Cardiac septum (tissue), 1 donor: ENCODE measurements around the gene DDT. TPM values are rescaled to one million over a fixed set of nuclear protein-coding genes. Genes with fewer than 3 reads are reported as not detected.
"Not testable (repeated sequence)": the region's sequence is repeated elsewhere in the genome, so short reads cannot be mapped to it uniquely, and the experiment has no call there.

Experiments used
- DNase-seq: peaks from one replicate; pipeline ENCODE4 v3.0.0-alpha.2; 2020; ENCODE audit warnings: low spot score
- intact Hi-C: fragments of 100-400 bp; cut with DNase I; formaldehyde crosslinking; loops from one replicate; pipeline ENCODE4 v1.14.0; 2022
- total RNA-seq: library from RNA; stranded (reverse); fragmentation: NEBNext Ultra II Directional; extraction: Animal tissue kit (Norgen Biotek cat#: 25700); gene quantifications from one replicate; pipeline ENCODE4 v1.2.1, GENCODE V29; 2021
- donor health status: DM: no; HTN: no; CAD: no.

Gene DDT
- total RNA-seq, 1 donor from 2014 or later, result 128 TPM

- DNase-seq, result peak; percentile 81
- intact Hi-C loops, result not testable (repeated sequence)
These were observed 17.8 kb downstream of the DDT start for GRCh38 chr22:23956301-23956900.

DNA sequence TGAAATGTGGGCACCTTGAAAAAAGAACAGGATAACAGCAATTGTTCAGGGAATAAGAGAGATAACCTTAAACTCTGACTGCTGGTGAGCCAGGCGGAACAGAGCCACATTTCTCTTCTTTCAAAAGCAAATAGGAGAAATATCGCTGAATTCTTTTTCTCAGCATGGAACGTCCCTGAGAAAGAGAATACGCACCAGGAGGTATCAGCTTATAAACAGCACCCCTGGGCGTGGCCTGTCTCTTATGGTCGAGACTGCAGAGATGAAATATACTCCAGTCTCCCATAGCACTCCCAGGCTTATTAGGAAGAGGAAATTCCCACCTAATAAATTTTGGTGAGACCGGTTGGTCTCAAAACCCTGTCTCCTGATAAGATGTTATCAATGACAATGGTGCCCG lies 18.4 kb downstream of the DDT start:
- intact Hi-C loops, DNase-seq: not testable (repeated sequence)

DNA sequence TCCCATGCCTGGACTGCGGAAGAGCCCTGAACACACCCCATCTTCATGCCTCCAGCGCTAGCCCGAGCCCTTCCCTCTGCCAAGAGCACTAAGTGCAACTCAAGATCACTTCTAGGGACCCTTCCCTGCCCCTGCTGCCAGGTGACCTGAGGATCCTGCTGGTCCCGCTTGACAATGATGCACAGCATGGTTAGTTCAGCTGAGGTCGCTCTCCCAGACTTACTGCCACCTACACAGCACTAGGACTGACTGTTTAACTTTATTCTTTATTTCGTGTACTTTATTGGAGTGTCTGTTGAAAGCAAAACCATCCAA lies 19.3 kb downstream of the DDT start:
- intact Hi-C loops, DNase-seq: not testable (repeated sequence)

GRCh38 chr22:23954193-23954990 lies 19.8 kb downstream of the DDT start:
- DNase-seq, result not testable (repeated sequence)

GRCh38 chr22:23953485-23953884 lies 20.8 kb downstream of the DDT start:
- intact Hi-C loops, DNase-seq: not testable (repeated sequence)

More at GRCh38 chr22:23954193-23954990, 19.8 kb downstream of the DDT start:
- intact Hi-C loops, result not testable (repeated sequence)

GRCh38 chr22:23952794-23953405 lies 21.3 kb downstream of the DDT start:
- DNase-seq, intact Hi-C loops: not testable (repeated sequence)

- intact Hi-C loops, DNase-seq: not testable (repeated sequence)
These were observed 22.9 kb downstream of the DDT start for GRCh38 chr22:23951383-23951782.

DNA sequence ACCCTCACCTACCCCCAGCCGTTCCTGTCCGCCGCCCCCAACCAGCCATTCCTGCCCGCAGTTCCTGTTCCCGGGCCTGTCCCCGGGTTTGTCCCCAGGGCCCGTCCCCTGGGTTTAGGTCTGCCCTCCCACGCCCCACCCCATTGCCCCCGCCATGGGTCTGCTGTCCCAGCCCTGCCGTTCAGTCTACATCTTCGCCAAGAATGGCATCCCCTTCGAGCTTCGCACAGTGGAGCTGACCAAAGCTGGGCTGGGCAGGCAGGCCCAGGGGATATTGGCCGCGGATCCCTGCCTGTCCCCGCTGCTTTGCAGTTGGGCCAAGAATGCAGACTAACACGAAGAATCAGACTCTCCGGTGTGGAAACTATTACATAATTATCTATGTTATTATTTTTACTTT lies 24.5 kb downstream of the DDT start:
- DNase-seq, intact Hi-C loops: not testable (repeated sequence)

DNA sequence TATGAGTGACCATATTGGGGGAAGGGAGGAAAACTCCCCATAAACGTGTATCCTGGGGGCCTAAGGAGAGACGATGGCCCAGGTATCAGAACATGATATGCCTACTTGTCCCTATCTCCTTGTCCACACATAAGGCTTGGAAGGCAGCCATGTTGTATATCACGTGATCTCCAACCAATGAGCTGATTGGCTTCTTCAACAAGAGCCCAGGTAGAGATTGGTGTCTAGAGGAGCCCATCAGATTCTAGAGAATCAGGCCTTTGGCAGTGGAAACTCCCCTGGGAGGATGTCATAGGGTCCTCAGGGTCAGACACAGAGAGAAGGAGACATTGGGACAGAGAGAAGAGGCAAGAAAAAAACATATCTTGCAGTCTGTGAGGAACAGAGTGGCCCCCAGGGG lies 26.9 kb downstream of the DDT start:
- DNase-seq, intact Hi-C loops: not testable (repeated sequence)

DNA sequence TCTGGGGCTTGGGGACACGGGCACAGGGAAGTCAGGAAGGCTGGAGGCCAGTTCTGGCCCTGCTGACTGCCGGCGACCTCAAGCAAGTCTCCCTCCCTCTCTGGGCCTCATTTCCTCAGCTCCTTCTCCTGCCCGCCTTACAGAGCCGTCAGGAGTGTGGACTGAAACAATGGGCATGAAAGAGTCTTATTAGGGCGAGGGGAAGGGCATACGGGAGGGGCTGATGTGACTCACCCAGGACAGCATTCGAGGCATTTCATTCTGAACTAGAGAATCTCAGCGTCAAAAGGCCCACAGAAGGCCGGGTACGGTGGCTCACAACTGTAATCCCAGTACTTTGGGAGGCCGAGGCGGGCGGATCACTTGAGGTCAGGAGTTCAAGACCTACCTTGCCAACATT lies 34.1 kb downstream of the DDT start:
- intact Hi-C loops, DNase-seq: not testable (repeated sequence)

GRCh38 chr22:23939017-23939357 lies 35.3 kb downstream of the DDT start:
- intact Hi-C loops, result no loop called here
- DNase-seq, result no peak

GRCh38 chr22:23938328-23939016 lies 35.8 kb downstream of the DDT start:
- DNase-seq, result no peak
- intact Hi-C loops, result no loop called here

- intact Hi-C loops, result no loop called here
- DNase-seq, result no peak
These were observed 47.7 kb downstream of the DDT start for GRCh38 chr22:23926561-23926960.

GRCh38 chr22:23925020-23925606 lies 49.1 kb downstream of the DDT start:
- intact Hi-C loops, result no loop called here
- DNase-seq, result no peak

- DNase-seq, result no peak
- intact Hi-C loops, result no loop called here
These were observed 51.3 kb downstream of the DDT start for GRCh38 chr22:23922921-23923320.

- intact Hi-C loops, DNase-seq: not testable (repeated sequence)
These were observed 52.5 kb downstream of the DDT start for GRCh38 chr22:23921586-23922201.
